HuH-7.5 (cell line): ENCODE results near the gene ACSBG1.

Experiments used
- DNase-seq: peaks from one replicate; pipeline ENCODE4 v3.0.0; 2011; ENCODE audit warnings: low spot score

ACSBG1 gene

DNA sequence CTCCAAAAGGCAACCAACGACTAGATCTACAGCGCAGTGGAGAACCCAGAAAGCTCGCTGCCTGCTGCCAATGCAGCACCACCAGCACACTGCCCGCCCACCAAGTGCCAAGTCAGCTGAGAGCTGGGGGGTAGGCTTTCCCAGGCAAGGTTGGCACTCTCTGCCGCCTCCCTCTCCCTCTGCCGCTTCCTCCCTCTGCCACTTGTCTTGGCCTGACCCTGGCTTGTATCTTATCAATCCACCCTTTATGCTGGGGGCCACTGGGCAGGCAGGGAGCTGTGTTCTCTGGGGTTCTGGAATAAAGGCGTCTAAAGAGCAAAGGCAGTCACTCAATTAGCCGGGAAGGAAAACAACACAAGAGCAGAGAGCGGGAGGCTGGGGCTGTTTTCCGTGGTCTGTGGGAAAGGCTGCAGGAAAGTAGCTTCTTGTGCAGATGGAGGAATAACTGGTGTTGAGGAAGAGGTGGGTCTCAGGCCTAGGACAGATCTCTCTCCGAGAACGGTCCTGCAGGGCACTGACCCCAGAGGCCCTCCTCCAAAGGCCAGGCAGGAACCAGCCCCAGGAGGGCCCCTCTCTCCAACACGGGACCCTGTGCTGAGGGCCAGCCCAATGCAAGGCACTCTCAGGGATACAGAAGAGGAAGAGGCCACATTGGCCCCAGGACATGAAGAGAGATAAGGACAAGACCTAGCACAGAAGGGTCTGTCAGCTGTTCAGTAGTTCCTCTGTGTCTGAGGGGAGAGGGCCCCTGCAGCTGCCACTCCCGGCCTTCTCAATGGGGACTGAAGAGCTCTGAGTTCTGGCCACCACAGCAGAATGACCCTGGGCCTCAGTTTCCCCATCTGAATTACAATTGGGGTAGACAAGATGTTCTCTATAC is 30.8 kb downstream of the ACSBG1 start:
- DNase-seq, result no peak

GRCh38 chr15:78201281-78202190 is 32.8 kb downstream of the ACSBG1 start:
- DNase-seq, result no peak

DNA sequence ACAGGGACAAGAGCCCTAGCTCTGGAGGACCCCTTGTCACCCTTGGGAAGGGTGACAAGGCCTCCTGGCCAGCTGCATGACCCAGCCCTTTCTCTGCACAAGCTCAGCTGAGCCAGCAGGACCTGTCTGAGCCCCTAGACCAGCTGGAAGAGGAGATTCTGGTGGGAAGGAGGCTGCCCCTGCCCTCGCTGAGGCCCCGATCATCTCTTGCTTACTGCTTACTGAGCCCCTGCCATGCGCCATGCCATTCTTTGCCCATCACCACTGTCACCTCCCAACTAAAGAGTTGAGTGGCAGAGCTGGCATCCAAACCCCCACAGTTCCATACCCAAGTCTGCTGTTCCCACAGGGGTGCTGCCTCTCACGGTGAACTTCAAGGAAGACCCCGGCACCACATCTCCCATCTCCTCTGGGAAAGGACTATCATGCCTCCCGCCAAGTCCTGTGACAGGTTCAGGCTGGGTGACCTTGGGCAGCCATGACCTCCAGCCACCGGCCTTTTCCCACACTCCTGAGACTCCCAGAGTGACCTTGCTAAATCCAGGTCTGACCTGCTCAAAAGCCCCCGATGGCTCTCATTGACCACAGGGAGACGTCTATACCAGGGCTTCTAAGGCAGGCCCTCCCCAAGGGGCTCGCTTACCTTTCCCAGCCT is 34.0 kb downstream of the ACSBG1 start:
- no peak for DNase-seq

DNA sequence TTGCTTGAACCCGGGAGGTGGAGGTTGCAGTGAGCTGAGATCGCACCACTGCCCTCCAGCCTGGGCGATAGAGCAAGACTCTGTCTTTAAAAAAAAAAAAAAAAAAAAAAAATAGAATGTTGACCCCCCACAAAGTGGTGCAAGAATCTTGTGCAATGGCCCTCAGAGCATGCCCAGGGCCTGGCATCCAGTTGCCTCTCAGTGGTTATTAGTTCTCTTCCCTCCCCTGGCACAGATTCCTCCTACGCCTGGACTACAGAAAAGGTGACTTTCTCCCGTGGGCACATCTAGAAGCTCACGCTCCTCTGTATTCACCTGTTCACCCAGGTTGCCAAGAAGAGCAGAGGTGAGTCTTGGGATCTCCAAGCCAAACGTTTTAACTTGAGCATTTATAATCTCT is 36.7 kb downstream of the ACSBG1 start:
- DNase-seq, result no peak

- peak; percentile 91 for DNase-seq
Observed at GRCh38 chr15:78195735-78196201, 38.6 kb downstream of the ACSBG1 start.

- DNase-seq, result no peak
Observed at GRCh38 chr15:78194568-78194925, 39.8 kb downstream of the ACSBG1 start.

DNA sequence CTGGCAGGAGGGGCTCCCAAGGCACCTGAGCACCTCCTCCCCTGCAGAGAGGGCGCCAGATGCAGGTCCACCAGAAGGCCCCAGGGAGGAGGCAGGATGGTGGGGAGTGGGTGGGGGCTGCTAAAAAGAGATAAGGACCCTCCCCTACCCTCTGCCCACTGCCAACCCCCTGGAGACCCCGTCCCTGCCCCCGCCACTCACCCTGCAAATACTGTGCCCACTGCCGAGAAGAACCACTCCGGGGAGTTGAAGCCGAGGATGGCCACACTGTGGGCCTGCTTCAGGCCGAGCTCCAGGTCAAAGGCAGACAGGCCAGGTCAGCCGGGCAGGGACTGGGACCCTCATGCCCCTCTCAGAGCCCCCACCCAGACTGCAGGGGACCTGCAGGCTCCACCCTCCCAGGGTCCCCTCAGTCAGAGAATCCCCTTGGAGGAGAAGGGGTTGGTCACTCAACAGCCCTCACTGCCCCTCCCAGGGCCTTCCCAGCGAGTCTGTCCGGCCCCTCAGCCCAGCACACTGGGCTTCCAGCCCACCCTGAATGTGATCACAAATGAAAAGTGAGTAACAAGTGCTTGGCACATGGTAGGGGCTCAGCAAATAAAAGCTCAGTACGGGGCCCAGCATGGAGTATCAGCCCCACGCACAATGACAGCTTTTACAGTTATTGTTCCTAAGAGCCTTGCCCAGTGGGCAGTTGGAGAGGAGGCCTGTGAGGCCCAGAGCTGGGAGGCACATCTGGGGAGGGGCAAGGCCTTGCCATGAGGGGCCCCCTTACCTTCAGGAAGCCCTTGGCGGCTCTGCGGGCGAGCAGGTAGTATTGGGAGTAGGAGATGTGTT is 40.4 kb downstream of the ACSBG1 start:
- no peak for DNase-seq

- no peak for DNase-seq
Observed at GRCh38 chr15:78192826-78193594, 41.4 kb downstream of the ACSBG1 start.

- no peak for DNase-seq
Observed at GRCh38 chr15:78182821-78183220, 51.5 kb downstream of the ACSBG1 start.

DNA sequence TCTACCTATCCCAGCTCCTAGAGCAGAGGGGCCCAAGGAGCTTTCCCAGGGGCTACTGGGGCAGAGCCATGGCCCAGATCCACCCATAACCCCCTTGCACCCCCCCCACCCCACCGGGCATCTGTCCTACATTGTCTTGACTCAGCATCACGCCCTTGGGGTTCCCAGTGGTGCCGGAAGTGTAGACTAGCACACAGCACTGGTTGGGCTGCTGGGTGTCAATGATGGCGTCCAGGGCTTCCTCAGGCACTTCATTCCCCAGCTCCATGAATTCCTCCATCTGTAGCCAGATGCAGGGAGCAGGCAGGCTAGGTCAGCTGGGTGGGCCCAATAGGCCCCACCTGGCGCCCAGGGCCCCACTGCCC is 52.0 kb downstream of the ACSBG1 start:
- DNase-seq, result no peak

DNA sequence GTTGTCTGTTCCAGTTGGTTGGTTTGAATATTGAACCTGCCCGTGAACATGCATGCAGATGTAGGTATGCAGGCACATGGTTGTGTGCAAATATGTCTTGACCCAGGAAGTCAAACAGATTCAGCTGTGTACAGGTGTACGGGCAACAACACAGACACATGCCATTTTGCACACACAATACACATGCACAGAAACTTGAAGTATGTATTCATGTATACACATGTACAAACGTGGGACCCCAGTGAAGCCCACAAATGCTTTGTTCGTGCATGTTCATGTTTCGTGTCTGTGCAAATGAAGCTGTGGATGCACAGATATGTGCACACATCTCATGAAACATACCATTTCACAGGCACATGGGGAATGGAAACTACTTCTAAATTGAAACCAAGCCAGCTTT is 54.5 kb downstream of the ACSBG1 start:
- DNase-seq, result no peak

- DNase-seq, result no peak
Observed at GRCh38 chr15:78179286-78179840, 55.0 kb downstream of the ACSBG1 start.

- DNase-seq, result no peak
Observed at GRCh38 chr15:78178064-78178463, 56.3 kb downstream of the ACSBG1 start.

DNA sequence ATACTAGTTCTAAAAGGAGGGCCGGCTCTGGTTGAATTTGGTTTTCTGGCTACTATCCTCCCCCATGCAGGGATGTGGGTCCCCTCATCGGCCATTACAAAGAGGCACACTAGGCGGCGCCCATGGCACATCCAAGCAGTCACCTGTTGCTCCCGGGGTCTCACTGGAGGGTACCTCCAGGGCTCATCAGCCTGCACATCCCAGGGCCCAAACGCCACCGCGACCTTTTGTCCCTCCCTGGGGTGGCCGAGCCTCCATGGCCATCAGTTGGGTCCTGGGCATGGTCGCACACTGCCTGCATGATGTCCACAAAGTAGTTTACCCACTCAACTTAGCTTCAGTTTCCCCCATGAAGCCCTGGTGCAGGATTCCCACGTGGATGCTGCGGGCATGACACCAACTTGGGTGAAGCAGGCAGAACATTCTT is 56.9 kb downstream of the ACSBG1 start:
- DNase-seq, result peak; percentile 62

DNA sequence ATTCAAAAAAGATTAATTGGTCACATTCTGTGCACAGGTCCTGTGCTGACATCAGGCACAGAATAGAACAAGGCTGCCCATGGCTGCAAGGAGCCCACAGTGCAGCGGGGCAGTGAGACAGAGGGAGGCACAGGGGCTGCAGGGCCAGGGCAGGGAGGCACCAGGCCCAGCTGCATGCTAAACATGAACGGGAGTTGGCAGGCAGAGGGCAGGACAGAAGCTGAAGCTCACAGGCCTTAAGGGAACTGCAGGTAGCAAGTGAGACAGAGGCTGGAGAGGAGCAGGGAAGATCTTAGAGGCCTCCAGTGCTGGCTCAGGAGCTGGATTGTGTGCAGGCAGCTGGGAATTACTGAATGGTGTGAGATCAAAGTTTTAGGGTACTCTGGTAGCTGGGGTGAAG is 59.0 kb downstream of the ACSBG1 start:
- no peak for DNase-seq

DNA sequence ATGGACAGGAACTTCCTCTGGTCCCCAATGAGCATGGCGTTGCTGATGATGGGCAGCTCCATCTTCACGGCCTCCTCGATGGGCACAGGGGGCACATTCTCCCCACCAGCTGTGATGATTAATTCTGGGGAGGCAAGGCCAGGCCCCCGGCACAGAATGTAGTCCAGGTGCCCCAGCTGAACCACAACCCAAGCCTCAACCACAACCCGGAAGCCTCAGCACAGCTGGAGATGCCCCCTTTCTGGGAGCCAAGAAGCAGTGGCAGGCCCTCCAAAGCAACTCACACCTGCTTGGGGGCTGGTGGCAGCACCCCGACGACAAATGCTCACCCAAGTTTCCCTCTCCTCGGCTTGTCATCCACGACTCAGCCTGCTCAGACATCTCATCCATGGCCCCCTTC is 60.0 kb downstream of the ACSBG1 start:
- DNase-seq, result no peak

DNA sequence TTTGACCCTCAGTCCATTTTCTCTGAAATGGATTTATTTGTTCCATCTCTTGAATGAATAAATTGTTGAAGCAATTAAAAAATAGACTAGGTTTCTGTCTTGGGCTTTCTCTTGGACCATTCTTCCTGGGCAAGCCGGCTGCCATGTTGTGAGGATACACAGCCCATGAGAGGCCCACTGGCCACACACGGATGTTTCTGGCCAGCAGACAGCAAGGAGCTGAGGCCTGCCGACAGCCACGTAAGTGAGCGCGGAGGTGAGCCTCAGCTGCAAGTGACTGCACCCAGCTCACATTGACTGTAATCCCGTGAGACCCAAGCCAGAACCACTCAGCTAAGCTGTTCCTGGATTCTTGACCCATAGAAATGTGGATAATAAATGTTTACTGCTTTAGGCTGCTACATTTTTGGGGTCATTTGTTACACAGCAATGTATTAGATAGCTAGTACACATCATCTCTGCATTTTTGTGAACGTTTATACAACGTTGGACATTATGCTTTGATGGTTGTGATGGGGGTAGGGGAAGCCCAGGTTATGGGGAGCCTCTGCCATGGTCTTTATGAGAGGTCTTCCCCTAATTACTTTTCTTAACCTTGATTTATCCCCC is 62.4 kb downstream of the ACSBG1 start:
- no peak for DNase-seq

- DNase-seq, result no peak
Observed at GRCh38 chr15:78170848-78171773, 63.3 kb downstream of the ACSBG1 start.

DNA sequence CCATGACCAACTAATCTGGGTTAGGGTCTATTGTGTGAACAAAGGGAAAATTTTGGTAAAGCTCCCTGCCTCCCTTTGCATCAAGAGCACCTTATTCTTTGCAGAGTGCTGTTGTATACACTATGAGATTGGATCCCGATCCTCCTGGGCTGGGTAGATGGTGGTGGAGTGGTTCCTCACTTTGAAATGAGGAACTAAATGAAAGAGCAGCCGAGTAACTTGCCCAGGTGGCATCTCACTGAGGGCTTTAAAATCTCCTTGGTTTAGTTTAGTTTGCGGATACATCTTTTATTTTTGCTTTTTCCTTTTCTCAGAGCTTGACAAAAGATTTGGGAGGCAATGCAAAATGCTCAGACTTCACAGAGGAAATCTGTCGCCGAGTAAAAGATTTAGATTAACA is 65.8 kb downstream of the ACSBG1 start:
- DNase-seq, result no peak
